Erythroblast (primary cell): ENCODE data around the gene OPA1.

ENCODE experiments used
- GATA1 ChIP-seq: IDR thresholded peaks from 2 replicates; pipeline ENCODE4 v1.6.1; 2011; ENCODE audit warnings: low read depth, mild to moderate bottlenecking, control low read depth, low read length, moderate library complexity
- POLR2A ChIP-seq: IDR thresholded peaks from 2 replicates; pipeline ENCODE4 v1.6.1; 2011; ENCODE audit warnings: mild to moderate bottlenecking, low read length

- TF ChIP-seq POLR2A: no peak
- no peak for TF ChIP-seq GATA1
Measured at GRCh38 chr3:193674714-193675113, 81.7 kb downstream of the OPA1 start.
